C4-2B (cell line): ENCODE measurements around the gene CAMK1.
A peak's percentile ranks its signal among the peaks of the same experiment; 100 is the strongest.

Experiments used
- H3K27ac ChIP-seq: fragments of 450-650 bp; 2 replicates; pipeline ENCODE4 v1.5.1; 2017
- CTCF ChIP-seq: fragments of 450-650 bp; conservative IDR thresholded peaks from 2 replicates; pipeline ENCODE4 v1.5.1; 2017; ENCODE audit warnings: mild to moderate bottlenecking
- ZFX ChIP-seq: fragments of 450-650 bp; IDR thresholded peaks from 2 replicates; pipeline ENCODE4 v1.6.1; 2017

Gene CAMK1

GRCh38 chr3:9769426-9770275 is at the start of gene CAMK1:
CAMK1 (minus strand) TSS chr3:9769947; CDS start chr3:9767749, 2,198 bp downstream.
- peak; percentile 81 for TF ChIP-seq ZFX
- no peak for TF ChIP-seq CTCF

DNA sequence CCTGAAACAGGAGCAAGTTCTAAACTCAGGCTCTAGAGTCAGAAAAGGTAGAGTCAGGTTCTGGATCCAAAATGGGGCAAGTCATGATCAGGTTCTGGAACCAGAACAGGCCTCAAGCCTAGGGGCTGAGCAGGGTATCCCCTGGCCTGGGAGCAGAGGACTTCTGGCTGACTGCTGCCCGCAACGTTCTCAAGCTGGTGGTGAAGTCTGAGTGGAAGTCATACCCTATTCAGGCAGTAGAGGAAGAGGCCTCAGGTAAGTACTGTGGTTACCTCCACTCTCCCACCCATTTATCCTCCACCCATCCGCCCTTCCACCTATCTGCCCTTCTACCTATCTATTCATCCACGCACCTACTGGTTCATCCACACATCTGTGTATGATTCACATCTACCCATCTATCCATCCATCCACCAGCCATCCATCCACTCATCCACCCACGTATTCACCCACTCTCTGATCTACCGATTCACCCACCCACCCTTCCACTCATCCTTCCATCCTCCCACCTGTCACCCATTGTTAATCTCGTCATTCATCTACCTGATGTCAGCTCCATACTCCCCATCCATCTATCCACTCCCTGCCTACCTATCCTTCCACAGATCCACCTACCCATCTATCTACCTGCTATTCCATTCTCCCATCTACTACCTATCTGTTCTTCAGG is 49.1 kb upstream of the CAMK1 start:
- TF ChIP-seq ZFX = no peak
- TF ChIP-seq CTCF = no peak
- no peak overlapping the region for H3K27ac ChIP-seq

More at GRCh38 chr3:9769426-9770275, at the start of gene CAMK1:
- H3K27ac ChIP-seq = peak within 1 kb of the TSS; percentile 88

DNA sequence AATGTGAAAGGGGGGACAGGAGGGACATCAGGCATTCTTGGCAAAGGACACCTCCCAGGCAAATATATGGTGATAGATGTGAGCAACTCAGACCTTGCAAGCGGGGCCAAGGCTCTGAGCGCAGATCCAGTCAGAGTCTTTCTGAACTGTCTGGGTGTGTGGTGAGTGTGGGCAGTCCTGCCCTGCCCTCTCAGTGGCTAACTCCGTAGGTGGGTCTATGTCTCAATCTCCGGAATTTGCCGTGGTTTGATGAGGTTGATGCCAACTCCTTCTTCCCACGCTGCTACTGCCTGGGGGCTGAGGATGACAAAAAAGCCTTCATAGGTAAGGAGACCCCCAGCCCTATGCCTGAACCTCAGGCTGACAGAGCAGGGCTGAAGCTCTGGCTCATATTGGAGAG is 47.7 kb upstream of the CAMK1 start:
- TF ChIP-seq CTCF (no peak), ZFX (no peak)
- H3K27ac ChIP-seq = no peak overlapping the region

DNA sequence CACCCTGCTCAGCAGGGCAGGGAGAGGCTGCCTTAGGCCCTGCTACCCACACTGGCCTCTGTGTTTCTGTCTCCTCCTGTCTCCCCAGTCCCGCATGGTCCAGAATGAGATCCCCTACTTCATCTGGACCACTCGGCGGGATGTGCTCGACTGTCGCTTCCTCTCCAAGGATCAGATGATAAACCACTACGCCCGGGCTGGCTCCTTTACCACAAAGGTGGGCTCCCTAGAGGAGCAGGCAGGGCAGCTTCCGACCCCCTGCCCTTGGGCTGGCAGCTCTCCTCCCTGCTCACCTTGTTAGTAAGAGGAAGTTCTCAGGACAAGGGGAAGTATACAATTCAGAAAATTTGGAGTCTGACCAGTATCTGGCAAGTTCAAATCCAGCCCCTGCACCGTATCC is 46.2 kb upstream of the CAMK1 start:
- no peak overlapping the region for H3K27ac ChIP-seq
- TF ChIP-seq ZFX (no peak), CTCF (no peak)

GRCh38 chr3:9812870-9813483 is 43.2 kb upstream of the CAMK1 start:
- no peak overlapping the region for H3K27ac ChIP-seq
- TF ChIP-seq ZFX = no peak
- no peak for TF ChIP-seq CTCF

- no peak overlapping the region; the same call in 1 of the 2 replicates for H3K27ac ChIP-seq
Measured at GRCh38 chr3:9810846-9811245, 41.1 kb upstream of the CAMK1 start.

More at GRCh38 chr3:9810846-9811245, 41.1 kb upstream of the CAMK1 start:
- TF ChIP-seq ZFX (no peak), CTCF (no peak)
